Measurements from ENCODE around the gene ALX4. TPM values are rescaled to one million over a fixed set of nuclear protein-coding genes. Genes with fewer than 3 reads are reported as not detected.

The ALX4 gene
- total and polyA plus RNA-seq, 9 of the 15 experiments (the other 6 are each of a cell fraction or from before 2014, with no cell fraction given), result 0.07 to 1.2 (median 0.33) TPM

GRCh38 chr11:44269369-44270351 is 40.3 kb downstream of the ALX4 start (continued):
- TF ChIP-seq USF2 (CRISPR knock-in tag; IDR thresholded peaks at IDR 0.05) (no peak), ZNF318 (IDR thresholded peaks at IDR 0.05; ENCODE audit: borderline replicate concordance in 1 of 2, low read depth in 1 of 2) (peak in 1 of 2 experiments; percentile 66; a peak in 1 of 4 replicates), ZNF384 (IDR thresholded peaks at IDR 0.05; ENCODE audit: low read depth, low read length) (no peak), HNRNPLL (IDR thresholded peaks at IDR 0.05; ENCODE audit: low read depth, low read length, poor library complexity, severe bottlenecking) (no peak), ZNF274 (IDR thresholded peaks at IDR 0.05; ENCODE audit: borderline replicate concordance, low read depth, low read length) (no peak), GATAD2B (IDR thresholded peaks at IDR 0.05; ENCODE audit: borderline replicate concordance) (peak; percentile 83; the same call in 1 of the 2 replicates), BRD4 (IDR thresholded peaks at IDR 0.05) (no peak), MTA1 (IDR thresholded peaks at IDR 0.05; ENCODE audit: borderline replicate concordance) (peak; percentile 90), MEF2A (IDR thresholded peaks at IDR 0.05; ENCODE audit: control insufficient read depth, low read depth, low read length) (no peak), CHCHD3 (CRISPR knock-in tag; IDR thresholded peaks at IDR 0.05) (no peak), NR2C1 (IDR thresholded peaks at IDR 0.05) (no peak), NR2C1 (tag; IDR thresholded peaks at IDR 0.05) (peak; percentile 67), SIN3B (IDR thresholded peaks at IDR 0.05; ENCODE audit: low read depth) (no peak), JUNB (CRISPR knock-in tag; conservative IDR thresholded peaks at IDR 0.05) (no peak), CSDE1 (IDR thresholded peaks at IDR 0.05) (no peak), ZNF551 (CRISPR knock-in tag; IDR thresholded peaks at IDR 0.05) (no peak), ZBTB12 (CRISPR knock-in tag; IDR thresholded peaks at IDR 0.05) (no peak), FOXJ2 (tag; IDR thresholded peaks at IDR 0.05) (no peak)
